Measurements from ENCODE around the gene NRF1.

NRF1 gene

DNA sequence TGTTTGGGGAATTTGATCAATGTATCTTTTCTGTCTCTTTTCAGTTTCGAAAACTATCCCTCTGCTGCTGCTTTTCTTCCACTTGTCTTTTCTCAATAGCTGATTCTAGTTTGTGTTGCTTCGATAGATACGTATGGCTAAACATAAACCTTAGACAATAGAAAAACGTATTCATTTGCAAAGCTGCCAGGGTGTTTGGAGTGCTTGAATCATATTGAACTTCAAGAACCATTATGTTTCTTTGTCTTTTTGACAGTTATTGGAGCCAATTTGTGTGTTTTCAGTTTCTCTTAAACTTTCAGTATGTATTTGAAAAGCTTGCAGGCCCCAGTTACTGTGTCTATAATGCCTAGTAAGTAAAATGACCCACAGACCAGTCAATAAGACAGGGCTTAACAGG, 25.1 kb downstream of the NRF1 start:
- TF ChIP-seq, protein P1, sequence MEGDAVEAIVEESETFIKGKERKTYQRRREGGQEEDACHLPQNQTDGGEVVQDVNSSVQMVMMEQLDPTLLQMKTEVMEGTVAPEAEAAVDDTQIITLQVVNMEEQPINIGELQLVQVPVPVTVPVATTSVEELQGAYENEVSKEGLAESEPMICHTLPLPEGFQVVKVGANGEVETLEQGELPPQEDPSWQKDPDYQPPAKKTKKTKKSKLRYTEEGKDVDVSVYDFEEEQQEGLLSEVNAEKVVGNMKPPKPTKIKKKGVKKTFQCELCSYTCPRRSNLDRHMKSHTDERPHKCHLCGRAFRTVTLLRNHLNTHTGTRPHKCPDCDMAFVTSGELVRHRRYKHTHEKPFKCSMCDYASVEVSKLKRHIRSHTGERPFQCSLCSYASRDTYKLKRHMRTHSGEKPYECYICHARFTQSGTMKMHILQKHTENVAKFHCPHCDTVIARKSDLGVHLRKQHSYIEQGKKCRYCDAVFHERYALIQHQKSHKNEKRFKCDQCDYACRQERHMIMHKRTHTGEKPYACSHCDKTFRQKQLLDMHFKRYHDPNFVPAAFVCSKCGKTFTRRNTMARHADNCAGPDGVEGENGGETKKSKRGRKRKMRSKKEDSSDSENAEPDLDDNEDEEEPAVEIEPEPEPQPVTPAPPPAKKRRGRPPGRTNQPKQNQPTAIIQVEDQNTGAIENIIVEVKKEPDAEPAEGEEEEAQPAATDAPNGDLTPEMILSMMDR (conservative IDR thresholded peaks at IDR 0.05; ENCODE audit: low read depth, low read length), result no peak
- no peak overlapping the region for H3K4me3 ChIP-seq (ENCODE audit: low read depth, low read length)
- no peak for DNase-seq (ENCODE audit: low read depth)

DNA sequence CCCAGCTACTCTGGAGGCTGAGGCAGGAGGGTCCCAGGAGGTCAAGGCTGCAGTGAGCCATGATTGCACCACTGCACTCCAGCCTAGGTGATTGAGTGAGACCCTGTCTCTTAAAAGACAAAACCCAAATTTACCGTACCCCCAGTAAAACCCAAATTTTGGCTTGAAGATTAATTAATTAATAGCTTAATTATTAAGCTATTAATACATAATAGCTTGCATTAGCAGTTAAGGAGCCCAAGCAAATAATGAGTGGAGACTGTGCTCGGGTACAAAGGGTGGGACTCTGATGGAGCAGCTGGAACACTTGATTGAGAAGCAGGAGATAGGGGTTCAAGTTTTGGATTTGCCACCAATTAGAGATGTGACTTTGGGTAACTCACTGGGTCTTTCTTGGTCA, 28.9 kb downstream of the NRF1 start:
- no peak overlapping the region for H3K4me3 ChIP-seq (ENCODE audit: low read depth, low read length)
- TF ChIP-seq, protein P1 (conservative IDR thresholded peaks at IDR 0.05; ENCODE audit: low read depth, low read length), result no peak
- no peak for DNase-seq (ENCODE audit: low read depth)

DNA sequence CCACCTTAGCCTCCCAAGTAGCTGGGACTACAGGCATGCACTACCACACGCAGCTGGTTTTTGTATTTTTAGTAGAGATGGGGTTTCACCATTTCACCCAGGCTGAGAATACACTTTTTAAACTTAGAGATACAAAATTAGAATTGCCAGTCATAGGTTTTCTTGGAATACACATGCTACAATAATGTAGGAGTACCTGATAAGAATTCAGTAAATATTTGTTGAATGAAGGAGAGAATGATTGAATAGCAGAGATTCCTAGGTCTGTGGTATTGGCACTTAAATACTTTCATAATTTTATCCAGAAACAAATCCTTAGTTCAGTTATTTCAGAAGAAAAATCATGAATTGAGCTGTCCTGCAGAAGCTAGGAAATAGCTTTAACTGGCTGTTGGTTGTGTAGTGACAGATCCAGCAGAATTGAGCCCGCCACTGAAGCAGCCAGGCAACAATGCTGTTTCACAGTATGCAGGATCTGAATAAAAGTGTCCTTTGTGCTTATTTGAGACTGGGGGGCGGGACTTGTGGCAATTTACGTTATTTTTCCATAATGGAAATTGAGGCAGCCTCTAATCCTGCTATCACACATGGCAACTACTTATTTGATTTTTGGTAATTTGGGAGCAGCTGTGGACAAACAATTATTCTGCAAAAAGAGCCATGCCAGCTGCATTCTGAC, 31.5 kb downstream of the NRF1 start:
- TF ChIP-seq, protein P1 (conservative IDR thresholded peaks at IDR 0.05; ENCODE audit: low read depth, low read length), result no peak
- H3K4me3 ChIP-seq (ENCODE audit: low read depth, low read length), result no peak overlapping the region
- DNase-seq (ENCODE audit: low read depth), result no peak

DNA sequence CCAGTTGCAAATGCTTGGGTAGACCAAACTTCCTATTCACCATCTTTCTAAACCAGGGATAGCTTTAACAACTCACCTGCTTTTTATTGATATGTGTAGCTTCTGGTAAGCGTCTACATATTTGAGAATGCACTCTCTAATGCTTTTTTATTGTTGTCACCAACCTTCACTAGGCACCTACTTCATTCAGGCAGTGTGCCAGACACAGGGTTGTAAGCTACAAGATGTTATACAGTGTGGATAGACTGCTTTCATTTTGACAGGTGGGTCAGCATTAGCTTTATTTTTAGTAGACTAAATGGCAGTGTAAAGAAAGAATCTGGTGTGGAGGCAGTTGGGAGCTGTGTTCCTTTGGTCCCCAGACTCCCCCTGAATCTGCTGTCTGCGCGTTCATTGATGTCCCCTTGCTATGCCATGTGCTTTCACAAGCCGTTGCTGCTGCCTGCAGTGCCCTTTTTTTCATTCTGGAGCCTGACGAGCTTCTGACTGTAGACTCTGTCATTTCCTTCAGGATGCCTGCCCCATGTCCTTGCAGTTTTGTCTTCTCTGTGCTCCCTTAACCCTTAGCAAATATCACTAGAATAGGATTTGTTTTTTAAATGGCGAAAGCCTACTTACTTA, 32.1 kb downstream of the NRF1 start:
- TF ChIP-seq, protein P1 (conservative IDR thresholded peaks at IDR 0.05; ENCODE audit: low read depth, low read length), result no peak
- no peak overlapping the region for H3K4me3 ChIP-seq (ENCODE audit: low read depth, low read length)
- no peak for DNase-seq (ENCODE audit: low read depth)

DNA sequence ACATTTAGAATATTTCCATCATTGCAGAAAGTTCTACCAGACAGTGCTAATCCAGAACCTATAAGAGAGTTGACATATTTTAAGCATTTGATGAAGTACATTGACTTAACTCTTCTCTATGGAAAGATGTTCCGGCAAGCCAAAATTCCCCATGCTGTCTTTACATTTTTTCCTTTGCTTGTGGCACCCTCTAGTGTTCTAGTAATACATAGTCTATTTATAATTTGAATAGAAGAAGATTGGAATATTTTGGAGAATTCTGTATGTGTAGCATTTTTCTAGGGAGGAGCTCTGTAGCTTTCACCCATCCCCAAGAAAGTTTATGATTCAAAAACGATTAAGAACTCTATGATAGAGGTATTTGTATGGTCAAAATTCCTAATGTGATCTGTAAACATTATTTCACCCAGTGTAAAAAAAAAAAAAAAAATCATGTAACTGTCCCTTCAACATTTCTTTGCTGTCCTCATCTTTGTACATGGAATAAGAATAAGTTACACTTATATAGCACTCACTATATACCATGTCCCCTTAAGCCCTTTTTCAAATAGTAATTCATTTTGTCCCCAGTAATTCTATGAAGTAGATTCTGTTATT, 33.2 kb downstream of the NRF1 start:
- DNase-seq (ENCODE audit: low read depth), result peak; percentile 78
- H3K4me3 ChIP-seq (ENCODE audit: low read depth, low read length), result no peak overlapping the region
- TF ChIP-seq, protein P1 (conservative IDR thresholded peaks at IDR 0.05; ENCODE audit: low read depth, low read length), result peak; percentile 54

DNA sequence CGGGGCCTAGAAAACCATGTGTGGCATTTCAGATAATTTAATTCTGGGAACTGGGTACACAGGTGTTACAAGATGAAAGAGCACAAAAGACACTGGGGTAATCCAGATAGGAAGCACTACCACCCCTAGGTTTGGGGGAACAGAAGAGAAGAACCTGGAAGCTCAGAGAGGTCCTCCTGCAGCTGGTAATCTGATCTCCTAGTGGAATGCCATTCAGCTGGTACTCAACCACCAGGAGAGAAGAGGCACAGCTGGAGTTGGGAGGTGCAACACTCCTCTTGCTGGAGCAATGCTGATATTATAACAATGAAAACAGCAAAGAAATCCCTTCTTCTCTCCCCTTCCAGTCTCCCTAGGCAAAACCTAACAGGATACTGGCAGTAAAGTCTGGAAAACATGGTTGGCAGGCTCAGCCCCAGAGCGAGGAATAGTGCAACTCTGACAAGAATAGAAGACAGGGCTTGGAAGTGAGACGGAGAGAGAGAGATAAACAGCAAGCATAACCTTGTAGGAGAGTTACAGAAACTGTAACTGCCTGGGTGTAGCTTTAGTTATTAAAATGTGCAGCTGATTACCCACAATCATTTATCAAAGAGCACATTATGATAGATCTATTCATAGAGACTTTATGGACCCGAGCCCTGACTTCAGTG, 35.0 kb downstream of the NRF1 start:
- no peak overlapping the region for H3K4me3 ChIP-seq (ENCODE audit: low read depth, low read length)
- TF ChIP-seq, protein P1 (conservative IDR thresholded peaks at IDR 0.05; ENCODE audit: low read depth, low read length), result peak; percentile 2
- peak; percentile 21 for DNase-seq (ENCODE audit: low read depth)

Data from choroid plexus epithelial cell (primary cell).